Keratinocyte (primary cell): ENCODE measurements around the gene OR2S2. TPM values are rescaled to one million over a fixed set of nuclear protein-coding genes. Genes with fewer than 3 reads are reported as not detected.

Experiments
- DNase-seq: peaks from one replicate; pipeline ENCODE4 v3.0.0-alpha.2; 2011; ENCODE audit warnings: low read depth, missing footprints, low spot score
- FAIRE-seq: peaks from 2 replicates; lab custom pipeline; 2011; peaks lifted over from hg19 to GRCh38; lab: Jason Lieb, UNC
- H2AFZ ChIP-seq: 2 replicates; pipeline ENCODE4 v1.6.0; 2012; ENCODE audit warnings: low read length, control low read depth, inconsistent platforms; ENCODE audit not compliant: control insufficient read depth
- H3K27ac ChIP-seq: 2 replicates; pipeline ENCODE4 v1.5.1; 2011; ENCODE audit warnings: low read length; ENCODE audit not compliant: control insufficient read depth, insufficient read depth
- H3K27me3 ChIP-seq: 3 replicates; pipeline ENCODE4 v1.6.0; 2011; ENCODE audit warnings: low read length; ENCODE audit not compliant: control insufficient read depth, insufficient read depth; ENCODE audit errors: extremely low read depth
- H3K36me3 ChIP-seq, 2 experiments: 2 replicates in 1 of 2; 3 replicates in 1 of 2; pipeline ENCODE4 v1.5.1; 2011; ENCODE audit warnings: low read length in 2 of 2, mild to moderate bottlenecking in 1 of 2; ENCODE audit not compliant: control insufficient read depth in 2 of 2, insufficient read depth in 2 of 2; ENCODE audit errors: extremely low read depth in 1 of 2
- H3K4me1 ChIP-seq: 3 replicates; pipeline ENCODE4 v1.5.1; 2011; ENCODE audit warnings: low read length; ENCODE audit not compliant: control insufficient read depth, insufficient read depth; ENCODE audit errors: extremely low read depth
- H3K4me2 ChIP-seq: 3 replicates; pipeline ENCODE4 v1.6.0; 2011; ENCODE audit warnings: low read depth, low read length; ENCODE audit not compliant: control insufficient read depth, insufficient read depth; ENCODE audit errors: extremely low read depth
- H3K4me3 ChIP-seq, 3 experiments: fragments of 200-600 bp in 1 of 3; sonication (generic) in 1 of 3; 2 replicates in 2 of 3; 3 replicates in 1 of 3; pipeline ENCODE4 v1.5.1; 2011 to 2016; ENCODE audit warnings: low read length in 3 of 3, mild to moderate bottlenecking in 3 of 3, control low read depth in 2 of 3, inconsistent platforms in 1 of 3, low read depth in 1 of 3, mixed read lengths in 1 of 3, mixed run types in 1 of 3, moderate library complexity in 1 of 3; ENCODE audit not compliant: control insufficient read depth in 2 of 3, insufficient read depth in 2 of 3; ENCODE audit errors: extremely low read depth in 1 of 3
- H3K79me2 ChIP-seq: 2 replicates; pipeline ENCODE4 v1.6.0; 2012; ENCODE audit warnings: low read length; ENCODE audit not compliant: control insufficient read depth, insufficient read depth
- H3K9ac ChIP-seq: 3 replicates; pipeline ENCODE4 v1.6.0; 2011; ENCODE audit warnings: low read length; ENCODE audit not compliant: control insufficient read depth, insufficient read depth; ENCODE audit errors: extremely low read depth
- H3K9me1 ChIP-seq: 3 replicates; pipeline ENCODE4 v1.6.0; 2011; ENCODE audit warnings: low read length; ENCODE audit not compliant: control insufficient read depth, insufficient read depth; ENCODE audit errors: extremely low read depth
- H3K9me3 ChIP-seq: 2 replicates; pipeline ENCODE4 v1.5.1; 2012; ENCODE audit warnings: low read depth, low read length; ENCODE audit not compliant: control insufficient read depth
- H4K20me1 ChIP-seq: 3 replicates; pipeline ENCODE4 v1.6.0; 2011; ENCODE audit warnings: low read length; ENCODE audit not compliant: control insufficient read depth, insufficient read depth; ENCODE audit errors: extremely low read depth
- EZH2 ChIP-seq: IDR thresholded peaks from one replicate; pipeline ENCODE4 v1.6.1; 2012; ENCODE audit warnings: inconsistent platforms, mild to moderate bottlenecking, low read length, moderate library complexity
- dilution Hi-C: fragments of 300-500 bp; cut with MboI; formaldehyde crosslinking; loops from one replicate; pipeline ENCODE4 v1.7.0; 2020; ENCODE audit warnings: low sequenced_read_pairs; ENCODE audit not compliant: extremely low pct_ligation_motif_present
- polyA plus RNA-seq, 5 experiments: library from polyadenylated mRNA; depleted of rRNA in 3 of 5; stranded (reverse) in 3 of 5; stranded (forward) in 1 of 5; unstranded in 1 of 5; fragments of >200 nt; gene quantifications; 1 replicate in 1 of 5; 2 replicates in 3 of 5; 3 replicates in 1 of 5; pipeline versions ENCODE4 v1.2.1 to v1.2.3, GENCODE V29; 2011 to 2012; ENCODE audit warnings: missing spikeins in 2 of 5, low read depth in 1 of 5, low replicate concordance in 1 of 5
- TF ChIP-seq, protein P1 (sequence below), 3 experiments: IDR thresholded peaks in 1 of 3; conservative IDR thresholded peaks in 1 of 3; optimal IDR thresholded peaks in 1 of 3; 2 replicates in 2 of 3; 3 replicates in 1 of 3; pipeline versions ENCODE3 to v1.5.1; 2011; ENCODE audit warnings: low read length in 3 of 3, mild to moderate bottlenecking in 3 of 3, moderate library complexity in 2 of 3, control low read depth in 1 of 3, inconsistent platforms in 1 of 3; ENCODE audit not compliant: insufficient read depth in 2 of 3; ENCODE audit errors: extremely low read depth in 1 of 3

OR2S2 gene
- polyA plus RNA-seq, 1 donor (not counting 4 experiments of a cell fraction or from before 2014, with no cell fraction given), result not detected

DNA sequence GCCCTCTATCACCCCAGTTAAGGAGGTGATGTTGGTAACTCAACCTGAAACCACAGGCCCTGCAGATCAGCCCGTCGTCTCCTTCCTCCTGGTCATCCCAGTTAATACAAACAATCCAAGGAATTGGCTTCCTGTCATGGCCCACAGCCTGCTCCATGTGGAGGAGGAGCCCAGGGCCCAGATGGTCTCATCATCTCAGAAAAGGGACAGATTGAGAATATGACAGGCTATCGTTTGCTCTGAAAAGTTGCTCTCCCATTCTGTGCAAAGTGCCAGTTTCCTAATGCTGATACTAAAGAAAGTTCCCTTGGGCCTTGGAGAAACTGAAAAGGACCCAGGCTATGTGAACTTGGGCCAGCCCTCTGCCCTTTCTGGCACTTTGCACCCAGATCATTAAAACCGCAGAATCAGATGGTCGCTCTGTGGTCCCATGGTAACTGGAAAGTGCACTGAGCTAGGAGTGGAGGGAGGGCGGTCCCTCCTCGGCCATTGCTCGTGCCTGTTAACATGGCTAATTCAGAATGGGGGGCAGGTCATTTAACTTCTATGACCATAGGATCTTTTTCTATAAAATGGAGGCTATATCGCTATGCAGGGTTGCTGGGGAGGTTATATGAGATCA lies 49.3 kb downstream of the OR2S2 start:
- Histone ChIP-seq H2AFZ (peak overlapping the region; percentile 14), H3K9me1 (no peaks in the 10 kb centered on the region), H3K4me1 (peaks cover 36% of the 10 kb centered on the region), H3K27ac (no peak overlapping the region), H3K4me2 (peak overlapping the region; percentile 54), H3K9ac (no peak overlapping the region), H3K9me3 (no peaks in the 10 kb centered on the region), H3K79me2 (no peaks in the 10 kb centered on the region), H4K20me1 (no peaks in the 10 kb centered on the region), H3K36me3 (no peaks in the 10 kb centered on the region), H3K27me3 (no peaks in the 10 kb centered on the region), H3K4me3 (no peak overlapping the region)
- no peak for FAIRE-seq
- dilution Hi-C loops, result no loop called here
- no peak for TF ChIP-seq EZH2
- TF ChIP-seq, protein P1, sequence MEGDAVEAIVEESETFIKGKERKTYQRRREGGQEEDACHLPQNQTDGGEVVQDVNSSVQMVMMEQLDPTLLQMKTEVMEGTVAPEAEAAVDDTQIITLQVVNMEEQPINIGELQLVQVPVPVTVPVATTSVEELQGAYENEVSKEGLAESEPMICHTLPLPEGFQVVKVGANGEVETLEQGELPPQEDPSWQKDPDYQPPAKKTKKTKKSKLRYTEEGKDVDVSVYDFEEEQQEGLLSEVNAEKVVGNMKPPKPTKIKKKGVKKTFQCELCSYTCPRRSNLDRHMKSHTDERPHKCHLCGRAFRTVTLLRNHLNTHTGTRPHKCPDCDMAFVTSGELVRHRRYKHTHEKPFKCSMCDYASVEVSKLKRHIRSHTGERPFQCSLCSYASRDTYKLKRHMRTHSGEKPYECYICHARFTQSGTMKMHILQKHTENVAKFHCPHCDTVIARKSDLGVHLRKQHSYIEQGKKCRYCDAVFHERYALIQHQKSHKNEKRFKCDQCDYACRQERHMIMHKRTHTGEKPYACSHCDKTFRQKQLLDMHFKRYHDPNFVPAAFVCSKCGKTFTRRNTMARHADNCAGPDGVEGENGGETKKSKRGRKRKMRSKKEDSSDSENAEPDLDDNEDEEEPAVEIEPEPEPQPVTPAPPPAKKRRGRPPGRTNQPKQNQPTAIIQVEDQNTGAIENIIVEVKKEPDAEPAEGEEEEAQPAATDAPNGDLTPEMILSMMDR (optimal IDR thresholded peaks at IDR 0.05 in 1 of 3, IDR thresholded peaks at IDR 0.05 in 1 of 3, conservative IDR thresholded peaks at IDR 0.05 in 1 of 3; ENCODE audit: extremely low read depth in 1 of 3, insufficient read depth in 2 of 3, low read length in 3 of 3), result no peak
- DNase-seq, result no peak

DNA sequence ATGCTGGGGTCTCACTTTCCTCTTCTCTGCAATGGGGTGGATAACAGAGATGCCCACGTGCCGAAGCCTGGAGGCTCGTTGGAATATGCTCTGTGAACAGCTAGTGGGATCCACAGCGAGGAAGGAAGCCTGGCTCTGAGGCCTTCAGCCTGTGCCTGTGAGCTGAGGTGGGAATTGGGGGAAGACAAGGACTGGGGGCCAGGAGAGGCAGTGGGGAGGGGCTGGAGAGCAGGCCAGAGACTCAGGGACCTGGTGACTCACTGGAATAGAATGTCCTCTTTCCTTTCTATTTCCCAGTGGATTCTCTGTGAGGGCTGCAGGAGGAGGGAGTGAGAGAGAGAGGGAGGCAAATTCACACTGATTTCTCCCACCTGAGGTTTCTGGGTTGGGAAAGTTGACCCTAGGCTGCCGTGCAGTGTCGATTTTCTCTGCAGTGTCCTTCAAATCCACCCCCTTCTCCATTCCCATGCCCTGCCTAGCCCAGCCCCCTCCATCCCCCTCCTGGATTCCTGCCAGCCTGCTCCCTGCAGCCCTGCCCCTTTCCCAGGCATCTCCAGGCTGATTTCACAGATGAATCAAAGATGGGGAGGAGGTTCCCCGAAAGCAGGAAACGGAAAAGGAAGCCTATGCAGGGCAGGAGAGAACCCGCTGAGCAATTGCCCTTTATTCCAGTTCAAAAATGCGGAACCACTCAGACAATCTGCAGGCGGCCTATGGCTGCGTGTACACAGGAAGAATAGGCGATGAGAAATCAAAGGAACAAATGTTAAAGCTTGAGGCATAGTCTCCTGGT lies 50.0 kb downstream of the OR2S2 start:
- DNase-seq, result no peak
- Histone ChIP-seq H3K4me3 (peak overlapping the region in 1 of 3 experiments; percentile 35), H3K27ac (peak overlapping the region; percentile 3), H3K36me3 (no peaks in the 10 kb centered on the region), H3K4me1 (peaks cover 36% of the 10 kb centered on the region), H3K79me2 (no peaks in the 10 kb centered on the region), H4K20me1 (no peaks in the 10 kb centered on the region), H3K9me3 (no peaks in the 10 kb centered on the region), H3K9ac (peak overlapping the region; percentile 7), H3K27me3 (no peaks in the 10 kb centered on the region), H2AFZ (peak overlapping the region; percentile 14), H3K4me2 (peak overlapping the region; percentile 54), H3K9me1 (no peaks in the 10 kb centered on the region)
- no peak for TF ChIP-seq EZH2
- TF ChIP-seq, protein P1 (optimal IDR thresholded peaks at IDR 0.05 in 1 of 3, IDR thresholded peaks at IDR 0.05 in 1 of 3, conservative IDR thresholded peaks at IDR 0.05 in 1 of 3; ENCODE audit: extremely low read depth in 1 of 3, insufficient read depth in 2 of 3, low read length in 3 of 3), result no peak
- dilution Hi-C loops, result no loop called here
- FAIRE-seq, result peak; percentile 75

Other genes starting within 250 kb of the OR2S2 start
- gene TLN1, start 226.0 kb downstream of the OR2S2 start, polyA plus RNA-seq, result 53.0 to 98.3 TPM (median 54.6 TPM) in 3 replicates
- 24.6 to 33.2 TPM (median 27.0 TPM) in 3 replicates for gene CREB3, start 225.5 kb downstream of the OR2S2 start, polyA plus RNA-seq
- 28.7 to 42.2 TPM (median 31.7 TPM) in 3 replicates for gene GBA2, start 208.9 kb downstream of the OR2S2 start, polyA plus RNA-seq
- 17.6 to 19.8 TPM (median 18.3 TPM) in 3 replicates for gene RGP1, start 208.9 kb downstream of the OR2S2 start, polyA plus RNA-seq
- not detected in 3 replicates for gene MSMP, start 203.9 kb downstream of the OR2S2 start, polyA plus RNA-seq
- gene NPR2, start 166.6 kb downstream of the OR2S2 start, polyA plus RNA-seq, result 3.5 to 5.0 TPM (median 3.9 TPM) in 3 replicates
- 0.06 to 0.13 TPM (median 0.08 TPM) in 3 replicates for gene SPAG8, start 145.9 kb downstream of the OR2S2 start, polyA plus RNA-seq
- 11.6 to 16.6 TPM (median 16.6 TPM) in 3 replicates for gene HINT2, start 143.1 kb downstream of the OR2S2 start, polyA plus RNA-seq
- not detected in 3 replicates for gene FAM221B, start 129.4 kb downstream of the OR2S2 start, polyA plus RNA-seq
- 1.3 to 2.0 TPM (median 2.0 TPM) in 3 replicates for gene TMEM8B, start 128.9 kb downstream of the OR2S2 start, polyA plus RNA-seq
- not detected in 3 replicates for gene OR13J1, start 87.8 kb downstream of the OR2S2 start, polyA plus RNA-seq
- gene HRCT1, start 52.0 kb downstream of the OR2S2 start, polyA plus RNA-seq, result not detected in 3 replicates
- not detected in 3 replicates for gene SPAAR, start 48.7 kb downstream of the OR2S2 start, polyA plus RNA-seq
- 3.3 to 4.6 TPM (median 4.0 TPM) in 3 replicates for gene RECK, start 78.8 kb upstream of the OR2S2 start, polyA plus RNA-seq
- 3.7 to 6.1 TPM (median 4.1 TPM) in 3 replicates for gene GLIPR2, start 178.6 kb upstream of the OR2S2 start, polyA plus RNA-seq
- 0.10 TPM in 1 of 3 replicates, not detected in the others for gene CCIN, start 211.2 kb upstream of the OR2S2 start, polyA plus RNA-seq
- 231 to 325 TPM (median 290 TPM) in 3 replicates for gene CLTA, start 232.8 kb upstream of the OR2S2 start, polyA plus RNA-seq